Measurements from ENCODE around the gene GPX1.
"Not testable (repeated sequence)": the region's sequence is repeated elsewhere in the genome, so short reads cannot be mapped to it uniquely, and the experiment has no call there.

Gene GPX1

DNA sequence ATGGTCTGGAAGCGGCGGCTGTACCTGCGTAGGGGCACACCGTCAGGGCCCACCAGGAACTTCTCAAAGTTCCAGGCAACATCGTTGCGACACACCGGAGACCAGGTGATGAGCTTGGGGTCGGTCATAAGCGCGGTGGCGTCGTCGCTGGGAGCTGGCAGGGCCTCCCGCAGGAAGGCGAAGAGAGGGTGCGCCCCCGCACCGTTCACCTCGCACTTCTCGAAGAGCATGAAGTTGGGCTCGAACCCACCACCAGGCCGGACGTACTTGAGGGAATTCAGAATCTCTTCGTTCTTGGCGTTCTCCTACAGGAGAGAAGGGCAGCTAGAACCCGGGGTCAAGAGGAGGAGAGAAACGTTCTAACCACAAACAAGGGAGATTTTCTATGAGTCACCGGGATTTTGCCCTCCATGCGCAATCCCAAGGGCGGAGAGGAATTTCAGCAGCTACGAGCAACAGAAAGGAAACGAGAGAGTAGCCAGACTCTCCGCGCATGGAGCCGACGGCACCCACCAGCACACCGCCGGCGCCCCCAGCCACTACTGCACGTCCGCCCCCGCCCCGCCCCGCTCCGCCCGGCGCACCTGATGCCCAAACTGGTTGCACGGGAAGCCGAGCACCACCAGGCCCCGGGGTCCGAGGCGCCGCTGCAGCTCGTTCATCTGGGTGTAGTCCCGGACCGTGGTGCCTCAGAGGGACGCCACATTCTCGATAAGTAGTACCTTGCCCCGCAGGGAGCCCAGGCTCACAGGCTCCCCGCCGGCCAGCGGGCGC lies 523 bp downstream of the GPX1 start:
- DNase-seq = peak; percentile 43

DNA sequence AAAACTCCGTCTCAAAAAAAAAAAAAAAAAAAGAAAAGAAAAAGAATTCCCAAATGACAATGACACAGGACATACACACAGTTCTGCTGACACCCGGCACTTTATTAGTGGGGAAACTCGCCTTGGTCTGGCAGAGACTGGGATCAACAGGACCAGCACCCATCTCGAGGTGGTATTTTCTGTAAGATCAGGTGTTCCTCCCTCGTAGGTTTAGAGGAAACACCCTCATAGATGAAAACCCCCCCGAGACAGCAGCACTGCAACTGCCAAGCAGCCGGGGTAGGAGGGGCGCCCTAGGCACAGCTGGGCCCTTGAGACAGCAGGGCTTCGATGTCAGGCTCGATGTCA lies 1.1 kb downstream of the GPX1 start:
- DNase-seq = not testable (repeated sequence)

DNA sequence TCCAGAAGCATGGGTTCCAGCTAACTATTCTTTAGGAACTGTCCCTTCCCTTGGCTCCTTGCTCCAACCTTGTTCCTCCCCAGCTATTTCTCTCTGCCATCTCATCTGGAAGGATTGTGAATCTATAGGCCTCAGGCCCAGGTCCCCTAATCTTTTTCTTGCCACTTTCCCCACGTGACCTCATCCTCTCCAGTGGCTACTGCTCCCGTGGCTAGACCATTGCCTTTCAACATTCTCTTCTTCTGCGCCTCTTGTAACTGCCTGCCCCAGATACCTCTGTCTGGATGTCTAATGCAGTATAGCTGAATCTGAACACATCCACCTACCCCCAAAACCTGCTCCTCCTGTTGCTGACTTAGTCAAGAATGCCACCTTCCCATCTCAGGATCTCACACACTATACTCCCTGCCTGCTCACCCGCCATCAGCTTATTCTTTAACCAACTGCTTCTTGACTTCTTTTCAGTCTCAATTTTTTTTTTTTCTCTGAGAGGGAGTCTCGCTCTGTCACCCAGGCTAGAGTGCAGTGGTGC lies 5.2 kb downstream of the GPX1 start:
- DNase-seq = no peak

GRCh38 chr3:49352281-49352680 lies 5.9 kb downstream of the GPX1 start:
- no peak for DNase-seq

- DNase-seq = no peak
These were observed 6.6 kb downstream of the GPX1 start for GRCh38 chr3:49351521-49352011.

DNA sequence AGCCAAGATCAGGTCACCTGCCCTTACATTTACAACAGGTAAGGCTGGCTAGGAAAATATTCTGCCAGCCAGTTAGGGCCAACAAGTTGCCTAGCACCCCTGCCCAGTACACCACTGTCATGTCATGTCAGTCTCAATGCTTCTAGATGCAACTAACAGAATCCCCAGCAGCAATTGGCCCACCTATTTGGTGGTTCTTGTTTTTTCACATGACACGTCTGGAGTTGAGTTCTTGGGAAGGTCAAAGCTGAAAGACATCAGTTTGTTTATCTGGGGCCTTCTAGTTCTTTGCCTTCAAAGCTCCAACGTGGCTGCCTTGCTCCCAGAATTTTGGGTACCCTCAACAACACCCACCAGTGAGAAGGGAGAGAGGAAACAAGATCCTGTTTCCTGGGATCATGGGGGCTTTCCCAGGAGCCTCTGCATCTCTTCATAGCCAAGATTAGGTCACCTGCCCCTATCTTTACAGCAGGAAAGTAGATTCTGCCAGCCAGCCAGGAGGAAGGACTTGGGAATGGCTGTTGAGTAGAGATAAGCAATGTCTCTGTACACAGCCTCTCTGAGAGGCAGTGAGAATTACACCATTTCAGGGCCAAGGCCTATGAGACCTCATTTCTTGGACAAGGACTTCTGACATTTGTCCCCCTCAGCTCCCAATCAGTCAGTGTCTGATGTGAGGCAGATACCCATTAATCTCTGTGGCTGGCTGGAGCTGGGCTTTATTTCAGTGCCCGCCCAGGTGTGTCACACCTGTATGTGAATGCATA lies 8.6 kb downstream of the GPX1 start:
- DNase-seq = no peak

- DNase-seq = not testable (repeated sequence)
These were observed 9.8 kb downstream of the GPX1 start for GRCh38 chr3:49348361-49348760.

DNA sequence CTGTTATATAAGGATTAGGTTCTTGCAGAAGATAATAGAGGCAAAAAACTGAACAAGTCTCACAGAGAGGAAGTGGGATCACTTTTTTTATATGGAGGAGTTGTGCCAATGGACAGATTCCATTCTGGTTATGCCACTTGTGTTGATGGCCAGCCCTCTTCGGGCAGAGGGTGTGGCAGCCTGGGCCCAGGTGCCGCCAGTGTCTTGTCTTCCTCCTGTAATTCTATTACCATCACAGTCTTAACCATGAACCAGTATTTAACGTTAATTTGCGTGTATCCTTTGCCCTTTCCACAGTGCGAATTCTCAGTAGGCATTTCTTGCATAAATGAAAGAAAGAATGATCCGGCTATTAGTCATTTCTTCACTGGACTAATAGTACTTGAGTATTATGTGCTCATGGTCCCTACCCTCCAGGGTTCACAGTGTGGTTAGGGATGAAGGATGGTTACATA lies 11.3 kb downstream of the GPX1 start:
- no peak for DNase-seq

DNA sequence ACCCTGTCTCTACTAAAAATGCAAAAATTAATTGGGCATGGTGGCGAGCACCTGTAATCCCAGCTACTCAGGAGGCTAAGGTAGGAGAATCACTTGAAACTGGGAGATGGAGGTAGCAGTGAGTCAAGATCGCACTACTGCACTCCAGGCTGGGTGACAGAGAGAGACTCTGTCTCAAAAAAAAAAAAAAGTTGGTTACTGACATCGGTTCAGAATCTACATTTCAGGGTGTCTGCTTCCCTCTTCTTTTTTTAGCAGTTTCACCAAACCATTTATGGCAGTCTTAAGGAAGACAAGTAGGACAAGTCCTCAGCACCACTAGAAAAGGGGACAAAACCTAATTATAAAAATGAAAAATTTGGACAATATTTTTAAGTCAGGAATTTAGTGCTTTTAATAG lies 15.0 kb downstream of the GPX1 start:
- DNase-seq = no peak

DNA sequence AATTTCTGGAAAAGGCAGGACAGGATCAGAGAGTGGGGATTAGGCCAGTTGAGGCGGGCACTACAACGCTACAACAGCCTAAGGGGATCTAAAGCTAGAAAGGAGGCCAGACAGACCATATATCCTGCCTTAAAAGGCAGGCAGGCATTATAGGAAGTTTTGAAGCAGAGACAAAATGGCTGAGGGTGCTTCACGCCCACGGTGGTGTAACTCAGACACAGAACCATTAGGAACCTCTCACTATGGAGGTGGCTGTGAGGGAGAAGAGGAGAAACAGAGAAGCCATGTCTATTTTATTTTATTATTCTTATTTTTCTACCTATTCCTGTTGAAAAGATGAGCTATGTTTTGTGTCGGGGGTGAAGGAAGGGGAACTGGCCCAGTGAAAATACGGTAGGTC lies 16.2 kb downstream of the GPX1 start:
- no peak for DNase-seq

DNA sequence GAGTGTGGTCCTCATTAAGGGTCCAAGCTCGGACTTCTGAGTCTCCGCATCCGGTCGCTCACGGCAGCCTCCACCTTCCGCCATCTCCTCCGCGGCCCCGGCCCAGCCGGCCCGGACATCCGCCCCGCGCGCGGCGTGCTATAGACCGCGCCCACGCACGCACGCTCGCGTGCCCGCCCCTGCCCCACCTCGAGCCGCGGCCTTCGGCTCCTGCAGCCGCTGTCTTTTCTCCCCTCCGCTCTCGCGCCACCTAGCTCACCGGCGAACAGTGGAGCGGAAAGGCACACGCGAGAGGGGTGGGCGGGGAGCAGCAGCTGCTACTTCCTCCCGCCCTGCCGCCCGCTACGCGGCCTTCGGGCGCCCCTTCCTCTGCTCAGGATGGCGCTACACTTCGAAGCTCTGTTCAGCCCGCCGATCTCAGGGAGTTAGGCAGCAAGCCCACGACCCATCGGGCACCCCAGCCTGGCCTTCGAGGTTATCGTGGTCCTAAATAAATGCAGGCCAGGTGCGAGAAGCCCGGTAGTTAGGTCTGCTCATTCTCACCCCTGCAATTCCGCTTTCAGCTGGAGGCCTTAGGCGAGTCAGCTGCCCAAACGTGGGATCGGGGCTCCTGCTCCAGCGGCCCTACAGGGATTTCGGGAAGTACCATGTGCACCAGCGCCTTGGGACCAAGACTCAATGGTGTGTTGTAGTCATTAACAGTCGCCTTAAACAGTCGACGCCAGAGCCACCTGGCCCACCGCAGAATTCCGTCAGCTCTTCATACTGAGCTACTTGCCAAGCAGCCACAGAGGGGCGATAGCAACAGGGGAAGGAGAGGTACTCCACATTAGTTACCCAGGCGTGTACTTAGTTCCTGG lies 18.0 kb downstream of the GPX1 start, which contains the start of gene USP4:
Gene USP4 (minus strand): TSS at position 113 of the 860 bp plus-strand sequence. CDS start 29 bp downstream, at position 84.
- peak; percentile 97 for DNase-seq

- DNase-seq = no peak
These were observed 18.6 kb downstream of the GPX1 start for GRCh38 chr3:49339581-49339940.

DNA sequence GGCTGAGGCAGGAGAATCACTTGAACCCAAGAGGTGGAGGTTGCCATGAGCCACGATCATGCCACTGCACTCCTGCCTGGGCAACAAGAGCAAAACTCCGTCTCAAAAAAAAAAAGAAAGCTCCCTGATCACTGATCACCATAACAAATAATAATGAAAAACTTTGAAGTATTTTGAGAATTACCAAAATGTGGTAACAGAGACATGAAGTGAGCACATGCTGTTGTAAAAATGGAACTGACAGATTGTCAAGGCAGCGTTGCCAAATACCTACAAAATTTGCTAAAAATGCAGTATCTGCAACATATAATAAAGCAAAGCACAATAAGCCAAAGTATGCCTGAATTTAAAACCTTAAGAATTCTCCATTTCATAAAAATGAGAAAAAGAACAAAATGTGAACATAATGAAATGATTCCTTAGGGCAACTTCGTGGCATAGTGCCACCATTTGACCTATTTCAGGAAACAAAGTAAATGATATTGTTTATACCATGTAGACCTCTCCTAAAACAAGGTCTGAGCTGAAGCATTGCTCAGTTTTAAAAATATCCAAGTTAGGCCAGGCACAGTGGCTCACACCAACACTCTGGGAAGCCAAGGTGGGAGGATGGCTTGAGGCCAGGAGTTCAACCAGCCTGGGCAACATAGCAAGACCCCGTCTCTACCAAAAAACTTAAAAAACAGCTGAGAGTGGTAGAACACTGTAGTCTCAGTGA lies 24.1 kb downstream of the GPX1 start:
- DNase-seq = no peak

- peak; percentile 23 for DNase-seq
These were observed 25.1 kb downstream of the GPX1 start for GRCh38 chr3:49333091-49333490.

GRCh38 chr3:49329186-49329585 lies 29.0 kb downstream of the GPX1 start:
- DNase-seq = no peak

GRCh38 chr3:49328350-49328749 lies 29.8 kb downstream of the GPX1 start:
- DNase-seq = not testable (repeated sequence)

DNA sequence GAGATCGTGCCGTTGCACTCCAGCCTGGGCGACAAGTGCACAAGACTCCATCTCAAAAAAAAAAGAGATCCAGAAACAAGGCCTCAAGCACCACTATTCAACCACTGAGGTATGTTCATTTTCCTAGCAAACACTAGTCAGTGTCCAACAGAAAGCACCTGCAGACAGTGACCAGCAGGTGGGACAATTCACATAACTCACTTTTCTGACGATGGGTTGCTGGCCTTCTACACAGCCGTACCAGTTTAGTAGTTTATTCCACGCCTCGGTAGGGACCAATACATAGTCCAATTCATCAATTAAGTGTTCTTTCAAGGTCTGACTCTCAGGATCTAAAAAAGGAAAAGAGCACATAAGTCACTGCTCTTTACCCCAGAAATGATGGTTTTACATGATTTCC lies 30.7 kb downstream of the GPX1 start:
- DNase-seq = no peak

GRCh38 chr3:49324768-49325167 lies 33.4 kb downstream of the GPX1 start:
- no peak for DNase-seq

- DNase-seq = no peak
These were observed 41.3 kb downstream of the GPX1 start for GRCh38 chr3:49316696-49317457.

DNA sequence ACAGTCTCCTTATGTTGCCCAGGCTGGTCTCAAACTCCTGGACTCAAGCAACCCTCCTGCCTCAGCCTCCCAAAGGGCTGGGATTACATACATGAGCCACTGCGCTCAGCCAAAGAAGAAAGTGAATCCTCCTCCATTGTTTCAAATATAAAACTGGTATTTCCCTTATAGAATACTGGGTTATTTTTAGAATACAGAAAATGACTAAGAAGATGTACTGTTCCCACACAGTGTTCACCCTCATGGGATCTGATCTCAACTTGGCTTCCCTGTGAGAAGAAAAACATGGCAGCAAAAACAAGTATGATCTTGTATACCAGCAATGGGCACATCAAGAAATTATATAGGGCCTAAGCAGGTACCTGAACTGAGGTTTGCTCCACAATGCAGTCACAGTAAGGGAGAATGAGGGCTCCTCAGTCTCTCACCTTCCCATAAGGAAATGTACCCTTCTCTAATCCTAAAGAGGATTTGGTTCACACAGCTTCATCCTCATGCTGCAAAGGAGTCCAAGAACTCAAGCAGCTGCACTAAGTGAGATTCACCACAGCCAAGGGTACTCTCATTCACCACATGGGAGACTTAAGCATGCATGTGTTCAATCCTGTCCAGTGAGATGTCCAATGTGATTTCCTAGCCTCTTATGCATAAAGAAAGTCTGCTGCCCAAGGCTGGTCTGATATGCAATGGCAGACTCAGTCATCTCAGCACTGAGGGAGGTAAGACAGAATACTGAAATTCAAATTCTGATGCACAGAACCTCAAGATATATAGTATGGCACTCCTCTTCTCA lies 44.1 kb downstream of the GPX1 start:
- no peak for DNase-seq

DNA sequence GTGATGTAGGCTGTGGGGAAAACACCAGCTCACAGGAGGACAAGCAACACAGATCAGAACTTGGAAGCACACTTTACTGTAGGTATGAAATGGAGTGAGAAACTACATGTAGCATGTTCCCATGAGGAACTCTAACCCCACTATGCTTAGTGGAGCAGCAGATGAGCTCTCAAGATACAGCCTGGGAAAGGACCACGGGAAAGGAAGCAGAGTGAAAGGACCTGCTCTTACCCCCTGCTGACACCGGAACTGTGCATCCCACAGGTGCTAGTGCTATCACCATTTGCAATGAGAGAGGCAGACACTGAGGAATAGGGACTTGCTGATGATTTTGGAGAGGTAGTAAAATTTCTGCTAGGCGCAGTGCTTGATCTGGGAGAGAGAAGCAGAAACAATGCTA lies 46.9 kb downstream of the GPX1 start:
- DNase-seq = no peak
